ENCODE results near the gene SPIRE2.

SPIRE2 gene

DNA sequence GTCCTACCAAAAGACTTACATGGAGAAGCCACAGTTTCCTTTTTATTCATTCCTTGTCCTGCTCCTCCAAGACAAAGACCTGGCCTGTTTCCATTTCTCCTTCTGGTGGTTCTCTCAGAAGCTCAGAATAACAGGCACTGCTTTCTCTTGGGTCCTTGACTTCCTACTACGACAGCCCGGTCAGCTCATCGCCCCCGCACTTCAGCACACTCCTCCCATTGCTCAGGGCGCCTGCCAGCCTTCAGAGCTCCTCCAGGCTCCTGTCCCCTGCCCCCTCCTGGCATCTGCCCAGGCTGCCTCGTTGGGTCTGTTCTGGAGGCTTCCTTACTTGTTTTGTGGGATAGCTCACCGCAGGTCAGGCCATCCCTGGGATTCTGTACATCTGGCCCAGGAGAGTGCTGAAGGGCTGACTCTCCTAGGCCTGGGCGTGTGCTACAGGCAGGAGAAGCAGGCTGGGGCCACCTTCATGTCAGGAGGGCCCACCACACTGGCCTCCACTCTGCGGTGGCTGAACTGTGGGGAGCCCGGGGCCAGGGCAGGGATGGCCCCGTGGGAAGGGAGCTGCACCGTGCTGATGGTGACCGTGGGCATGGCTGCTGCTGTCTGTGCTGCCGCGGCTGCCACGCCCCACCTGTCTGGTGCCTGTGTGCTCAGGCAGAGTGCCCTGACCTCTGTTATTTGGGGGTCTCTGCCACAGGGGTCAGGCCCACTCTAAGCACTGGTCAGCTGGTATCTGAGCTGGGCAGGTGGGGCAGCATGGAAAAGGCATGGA is 62.8 kb downstream of the SPIRE2 start:
- ATAC-seq (replicated peaks; ENCODE audit: extremely low read depth, poor library complexity, severe bottlenecking) = no peak
- Mint-ChIP-seq H3K9me3 (no peaks in the 10 kb centered on the region), H3K4me3 (no peak overlapping the region), H3K36me3 (ENCODE audit: insufficient read depth) (peaks cover 68% of the 10 kb centered on the region), H3K27me3 (no peaks in the 10 kb centered on the region), H3K4me1 (peaks cover 16% of the 10 kb centered on the region), H3K27ac (ENCODE audit: low read depth) (peak overlapping the region; percentile 19)
- DNase-seq (ENCODE audit: low spot score in 2 of 2) = no peak

DNA sequence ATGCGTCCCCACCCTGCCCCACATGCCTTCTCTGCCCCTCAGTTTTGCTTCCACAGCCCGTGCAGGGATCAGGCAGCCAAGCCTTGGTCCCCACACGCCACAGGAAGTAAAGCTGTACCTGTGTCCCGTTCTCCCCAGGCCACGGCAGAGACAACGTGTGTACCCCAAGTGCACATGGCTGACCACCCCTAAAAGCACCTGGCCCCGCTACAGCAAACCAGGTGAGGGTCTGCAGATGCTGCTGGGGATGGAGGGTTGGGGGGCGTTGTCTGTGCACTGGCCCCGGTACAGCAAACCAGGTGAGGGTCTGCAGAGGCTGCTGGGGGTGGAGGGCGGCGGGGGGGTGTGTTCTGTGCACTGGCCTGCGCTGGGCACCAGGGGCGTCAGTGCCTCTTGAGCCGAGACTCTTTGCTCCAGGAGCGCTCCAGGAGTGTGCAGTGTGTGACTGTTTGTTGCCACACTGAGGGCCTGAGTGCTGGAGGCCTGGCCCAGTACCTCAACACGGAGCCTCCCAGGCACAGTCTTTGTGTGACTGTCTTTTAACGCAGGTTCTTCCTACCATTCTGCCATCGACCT is 63.9 kb downstream of the SPIRE2 start:
- H3K27ac Mint-ChIP-seq (ENCODE audit: low read depth) = peak overlapping the region; percentile 19
- no peak for DNase-seq (ENCODE audit: low spot score in 2 of 2)

DNA sequence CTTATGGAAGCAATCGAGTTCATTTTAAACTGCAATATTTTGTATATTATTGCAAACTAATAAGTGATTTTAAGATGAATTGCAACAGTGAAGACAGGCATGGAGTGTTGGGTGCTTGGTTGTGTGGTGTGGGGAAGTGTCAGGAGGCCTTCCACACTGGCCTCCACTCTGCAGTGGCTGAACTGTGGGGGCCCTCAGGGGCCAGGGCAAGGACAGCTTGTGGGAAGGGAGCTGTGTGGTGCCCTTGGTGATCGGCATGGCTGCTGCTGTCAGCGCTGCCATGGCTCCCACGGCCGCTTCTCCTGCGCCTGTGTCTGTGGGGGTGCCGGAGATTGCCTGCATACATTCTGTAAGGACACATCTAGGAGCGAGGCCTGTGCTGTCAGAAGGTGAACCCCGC is 64.4 kb downstream of the SPIRE2 start:
- no peak overlapping the region for H3K4me3 Mint-ChIP-seq
- H3K27ac Mint-ChIP-seq (ENCODE audit: low read depth) = no peak overlapping the region
- DNase-seq (ENCODE audit: low spot score in 2 of 2) = no peak
- ATAC-seq (replicated peaks; ENCODE audit: extremely low read depth, poor library complexity, severe bottlenecking) = no peak
- no peaks in the 10 kb centered on the region for H3K27me3 Mint-ChIP-seq
- H3K4me1 Mint-ChIP-seq = peaks cover 16% of the 10 kb centered on the region
- H3K36me3 Mint-ChIP-seq (ENCODE audit: insufficient read depth) = peaks cover 63% of the 10 kb centered on the region
- no peaks in the 10 kb centered on the region for H3K9me3 Mint-ChIP-seq

More for the DNA sequence above, 63.9 kb downstream of the SPIRE2 start:
- H3K36me3 Mint-ChIP-seq (ENCODE audit: insufficient read depth) = peaks cover 64% of the 10 kb centered on the region
- no peak for ATAC-seq (replicated peaks; ENCODE audit: extremely low read depth, poor library complexity, severe bottlenecking)
- H3K27me3 Mint-ChIP-seq = no peaks in the 10 kb centered on the region
- no peak overlapping the region for H3K4me3 Mint-ChIP-seq
- peaks cover 16% of the 10 kb centered on the region for H3K4me1 Mint-ChIP-seq
- H3K9me3 Mint-ChIP-seq = no peaks in the 10 kb centered on the region

DNA sequence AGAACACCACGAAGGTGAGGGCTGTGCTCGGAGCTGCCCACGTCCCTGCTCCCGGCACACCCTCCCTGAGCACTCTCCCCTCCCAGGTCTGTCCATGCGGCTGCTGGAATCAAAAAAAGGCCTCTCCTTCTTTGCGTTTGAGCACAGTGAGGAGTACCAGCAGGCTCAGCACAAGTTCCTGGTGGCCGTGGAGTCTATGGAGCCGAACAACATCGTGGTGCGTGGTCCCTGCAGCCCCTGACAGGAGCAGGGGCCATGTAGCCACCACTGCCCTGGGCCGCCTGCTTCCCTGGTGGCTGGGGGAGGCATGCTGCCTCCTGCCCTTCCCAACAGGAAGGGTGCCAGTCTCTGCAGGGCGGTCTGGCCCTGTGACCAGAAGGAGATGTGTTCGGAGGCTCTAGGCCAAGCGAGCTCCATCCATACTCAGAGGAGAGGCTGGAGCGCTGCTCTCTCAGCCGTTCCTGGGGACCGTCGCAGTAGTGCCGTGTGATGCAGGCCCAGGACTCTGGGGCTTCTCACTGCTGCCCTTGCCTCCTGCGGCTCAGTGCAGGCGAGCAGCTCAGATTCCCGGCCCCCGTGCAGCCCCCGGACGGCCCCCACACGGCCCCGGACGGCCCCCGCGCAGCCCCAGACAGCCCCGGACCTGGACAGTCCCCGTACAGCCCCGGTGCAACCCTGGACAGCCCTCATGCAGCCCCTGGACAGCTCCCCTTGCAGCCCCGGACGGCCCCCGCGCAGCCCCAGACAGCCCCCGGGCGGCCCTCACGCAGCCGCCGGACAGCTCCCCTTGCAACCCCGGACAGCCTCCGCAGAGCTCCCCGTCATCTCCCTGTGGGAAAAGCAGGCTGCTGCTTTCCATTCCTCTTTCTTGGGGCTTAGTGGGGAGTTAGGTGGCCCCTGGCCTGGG is 65.6 kb downstream of the SPIRE2 start:
- Mint-ChIP-seq H3K36me3 (ENCODE audit: insufficient read depth) (peaks cover 63% of the 10 kb centered on the region), H3K27me3 (no peaks in the 10 kb centered on the region), H3K4me1 (peaks cover 16% of the 10 kb centered on the region), H3K4me3 (no peak overlapping the region), H3K27ac (ENCODE audit: low read depth) (no peak overlapping the region), H3K9me3 (no peaks in the 10 kb centered on the region)
- DNase-seq (ENCODE audit: low spot score in 2 of 2) (no peak), ATAC-seq (replicated peaks; ENCODE audit: extremely low read depth, poor library complexity, severe bottlenecking) (peak; percentile 15)

DNA sequence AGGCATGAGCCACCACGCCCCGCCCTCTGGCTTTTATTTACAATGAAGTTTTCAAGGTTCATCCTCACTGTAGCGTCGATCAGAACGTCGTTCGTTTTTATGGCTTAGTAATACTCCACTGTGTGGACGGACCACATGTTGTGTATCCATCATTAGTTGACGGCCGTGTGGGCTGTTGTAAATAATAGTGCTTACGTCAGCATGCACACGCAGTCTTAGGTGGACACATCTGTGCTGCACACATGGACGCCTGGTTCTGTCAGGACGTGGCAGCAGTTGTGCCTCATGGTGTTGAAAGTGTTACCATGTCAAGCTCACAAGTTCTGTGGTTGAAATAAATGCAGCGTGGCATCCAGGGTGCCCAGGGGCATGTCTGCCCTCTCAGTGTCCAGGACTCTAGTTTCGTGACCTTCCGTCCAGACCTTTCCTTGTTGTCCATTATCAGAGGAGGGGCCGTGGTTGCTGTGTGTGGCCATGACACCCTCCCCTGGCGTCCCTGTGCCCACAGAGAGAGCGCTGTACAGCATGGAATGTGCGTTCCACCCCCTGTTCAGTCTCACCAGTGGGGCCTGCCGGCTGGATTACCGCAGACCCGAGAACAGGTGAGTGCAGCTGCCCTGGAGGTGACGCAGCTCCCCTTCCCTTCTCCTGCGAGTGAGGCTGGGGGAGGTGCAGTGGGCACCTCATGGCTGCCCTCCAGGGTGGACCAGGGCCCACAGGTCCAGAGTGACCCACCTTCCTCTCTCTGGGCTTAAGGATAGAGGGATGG is 67.4 kb downstream of the SPIRE2 start:
- Mint-ChIP-seq H3K27me3 (no peaks in the 10 kb centered on the region), H3K9me3 (no peaks in the 10 kb centered on the region), H3K36me3 (ENCODE audit: insufficient read depth) (peaks cover 63% of the 10 kb centered on the region), H3K4me3 (no peak overlapping the region), H3K27ac (ENCODE audit: low read depth) (no peak overlapping the region), H3K4me1 (peaks cover 11% of the 10 kb centered on the region)
- ATAC-seq (replicated peaks; ENCODE audit: extremely low read depth, poor library complexity, severe bottlenecking) (no peak), DNase-seq (ENCODE audit: low spot score in 2 of 2) (no peak)

- no peak overlapping the region for H3K27ac Mint-ChIP-seq (ENCODE audit: low read depth)
- no peaks in the 10 kb centered on the region for H3K4me1 Mint-ChIP-seq
- no peak for DNase-seq (ENCODE audit: low spot score in 2 of 2)
- H3K27me3 Mint-ChIP-seq = no peaks in the 10 kb centered on the region
- H3K9me3 Mint-ChIP-seq = no peaks in the 10 kb centered on the region
- H3K36me3 Mint-ChIP-seq (ENCODE audit: insufficient read depth) = peaks cover 56% of the 10 kb centered on the region
- H3K4me3 Mint-ChIP-seq = no peak overlapping the region
- no peak for ATAC-seq (replicated peaks; ENCODE audit: extremely low read depth, poor library complexity, severe bottlenecking)
Measured at GRCh38 chr16:89897204-89897603, 68.9 kb downstream of the SPIRE2 start.

DNA sequence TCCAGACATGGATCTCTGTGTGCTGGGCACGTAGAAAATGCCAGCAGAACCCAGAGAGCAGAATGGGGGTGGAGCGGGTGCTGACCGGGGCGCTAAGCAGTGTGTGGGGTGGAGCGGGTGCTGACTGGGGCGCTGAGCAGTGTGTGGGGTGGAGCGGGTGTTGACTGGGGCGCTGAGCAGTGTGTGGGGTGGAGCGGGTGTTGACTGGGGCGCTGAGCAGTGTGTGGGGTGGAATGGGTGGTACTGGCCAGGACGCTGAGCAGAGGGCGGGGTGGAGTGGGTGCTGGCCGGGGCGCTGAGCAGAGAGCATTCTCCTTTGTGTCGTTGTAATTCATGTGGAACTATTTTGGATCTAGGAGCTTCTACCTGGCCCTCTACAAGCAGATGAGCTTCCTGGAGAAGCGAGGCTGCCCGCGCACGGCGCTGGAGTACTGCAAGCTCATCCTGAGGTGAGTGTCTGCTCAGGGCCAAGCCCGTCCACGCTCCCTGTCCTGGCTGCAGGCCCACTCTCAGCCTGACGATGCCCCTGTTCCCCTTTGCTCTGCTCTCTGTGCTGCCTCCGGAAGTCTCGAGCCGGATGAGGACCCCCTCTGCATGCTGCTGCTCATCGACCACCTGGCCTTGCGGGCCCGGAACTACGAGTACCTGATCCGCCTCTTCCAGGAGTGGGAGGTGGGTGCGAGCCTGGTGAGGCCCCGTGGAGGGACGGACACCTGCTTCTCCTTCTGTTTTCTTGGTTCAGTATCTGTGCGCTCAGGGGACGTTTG is 70.1 kb downstream of the SPIRE2 start:
- Mint-ChIP-seq H3K4me1 (no peaks in the 10 kb centered on the region), H3K36me3 (ENCODE audit: insufficient read depth) (peaks cover 53% of the 10 kb centered on the region), H3K27ac (ENCODE audit: low read depth) (peak overlapping the region; percentile 57), H3K4me3 (no peak overlapping the region), H3K27me3 (no peaks in the 10 kb centered on the region), H3K9me3 (no peaks in the 10 kb centered on the region)
- ATAC-seq (replicated peaks; ENCODE audit: extremely low read depth, poor library complexity, severe bottlenecking) = no peak
- DNase-seq (ENCODE audit: low spot score in 2 of 2) = no peak

- Mint-ChIP-seq H3K27me3 (no peaks in the 10 kb centered on the region), H3K4me3 (no peak overlapping the region), H3K36me3 (ENCODE audit: insufficient read depth) (peaks cover 51% of the 10 kb centered on the region), H3K4me1 (no peaks in the 10 kb centered on the region), H3K9me3 (no peaks in the 10 kb centered on the region), H3K27ac (ENCODE audit: low read depth) (no peak overlapping the region)
- no peak for ATAC-seq (replicated peaks; ENCODE audit: extremely low read depth, poor library complexity, severe bottlenecking)
- no peak for DNase-seq (ENCODE audit: low spot score in 2 of 2)
Measured at GRCh38 chr16:89899879-89900481, 71.7 kb downstream of the SPIRE2 start.

- ATAC-seq (replicated peaks; ENCODE audit: extremely low read depth, poor library complexity, severe bottlenecking) (no peak), DNase-seq (ENCODE audit: low spot score in 2 of 2) (no peak)
- H3K4me1 Mint-ChIP-seq = no peaks in the 10 kb centered on the region
- peaks cover 51% of the 10 kb centered on the region for H3K36me3 Mint-ChIP-seq (ENCODE audit: insufficient read depth)
- H3K27ac Mint-ChIP-seq (ENCODE audit: low read depth) = no peak overlapping the region
- H3K27me3 Mint-ChIP-seq = no peaks in the 10 kb centered on the region
- no peaks in the 10 kb centered on the region for H3K9me3 Mint-ChIP-seq
- no peak overlapping the region for H3K4me3 Mint-ChIP-seq
Measured at GRCh38 chr16:89900885-89901284, 72.6 kb downstream of the SPIRE2 start.

GRCh38 chr16:89902980-89903379 is 74.7 kb downstream of the SPIRE2 start:
- Mint-ChIP-seq H3K27me3 (no peaks in the 10 kb centered on the region), H3K36me3 (ENCODE audit: insufficient read depth) (peaks cover 39% of the 10 kb centered on the region), H3K9me3 (no peaks in the 10 kb centered on the region), H3K27ac (ENCODE audit: low read depth) (no peak overlapping the region), H3K4me3 (no peak overlapping the region), H3K4me1 (no peaks in the 10 kb centered on the region)
- ATAC-seq (replicated peaks; ENCODE audit: extremely low read depth, poor library complexity, severe bottlenecking) (no peak), DNase-seq (ENCODE audit: low spot score in 2 of 2) (no peak)

- DNase-seq (ENCODE audit: low spot score in 2 of 2) (no peak), ATAC-seq (replicated peaks; ENCODE audit: extremely low read depth, poor library complexity, severe bottlenecking) (no peak)
- no peaks in the 10 kb centered on the region for H3K4me1 Mint-ChIP-seq
- H3K27me3 Mint-ChIP-seq = no peaks in the 10 kb centered on the region
- H3K27ac Mint-ChIP-seq (ENCODE audit: low read depth) = no peak overlapping the region
- H3K9me3 Mint-ChIP-seq = no peaks in the 10 kb centered on the region
- H3K36me3 Mint-ChIP-seq (ENCODE audit: insufficient read depth) = peaks cover 36% of the 10 kb centered on the region
- no peak overlapping the region for H3K4me3 Mint-ChIP-seq
Measured at GRCh38 chr16:89903908-89904515, 75.7 kb downstream of the SPIRE2 start.
